Naive B cell (primary cell): ENCODE data around the gene ZMAT1. TPM values are rescaled to one million over a fixed set of nuclear protein-coding genes. Genes with fewer than 3 reads are reported as not detected.

ENCODE experiments used
- ATAC-seq, 2 donors: fragments of 150-1000 bp; cut with Tn5 transposase; 2 replicates each; pipeline ENCODE4 v1.10.0; 2021; ENCODE audit warnings: low read depth in 2 of 2, mild to moderate bottlenecking in 2 of 2, moderate library complexity in 2 of 2
- DNase-seq: peaks from one replicate; pipeline ENCODE4 v3.0.0; 2022
- H3K27ac Mint-ChIP-seq, 6 donors: one replicate each; pipeline ENCODE4 v1.8.0; 2020 to 2022; ENCODE audit warnings: mild to moderate bottlenecking in 6 of 6, mixed read lengths in 6 of 6, moderate library complexity in 5 of 6, inconsistent platforms in 2 of 6
- H3K27me3 Mint-ChIP-seq, 3 donors: one replicate each; pipeline ENCODE4 v1.8.0; 2021 to 2022; ENCODE audit warnings: mixed read lengths in 3 of 3, mild to moderate bottlenecking in 1 of 3
- H3K36me3 Mint-ChIP-seq, 2 donors: one replicate each; pipeline ENCODE4 v1.8.0; 2020 to 2022; ENCODE audit warnings: mixed read lengths in 2 of 2, inconsistent platforms in 1 of 2, mild to moderate bottlenecking in 1 of 2
- H3K4me1 Mint-ChIP-seq, 3 donors: one replicate each; pipeline ENCODE4 v1.8.0; 2020 to 2022; ENCODE audit warnings: mixed read lengths in 3 of 3, inconsistent platforms in 1 of 3, mild to moderate bottlenecking in 1 of 3, moderate library complexity in 1 of 3
- H3K4me3 Mint-ChIP-seq, 8 donors: one replicate each; pipeline ENCODE4 v1.8.0; 2020 to 2022; ENCODE audit warnings: mild to moderate bottlenecking in 8 of 8, mixed read lengths in 8 of 8, moderate library complexity in 8 of 8, inconsistent platforms in 2 of 8
- H3K9me3 Mint-ChIP-seq, 7 donors: one replicate each; pipeline ENCODE4 v1.8.0; 2020 to 2022; ENCODE audit warnings: mixed read lengths in 7 of 7, mild to moderate bottlenecking in 5 of 7, inconsistent platforms in 2 of 7, moderate library complexity in 1 of 7
- polyA plus RNA-seq, 6 donors: library from polyadenylated mRNA; unstranded; fragments of 300-500 nt; fragmentation: Illumina TruSeq; gene quantifications; one replicate each; pipeline ENCODE4 v1.2.3, GENCODE V29; 2021; ENCODE audit warnings: low read depth in 6 of 6

Gene ZMAT1
- polyA plus RNA-seq, 6 donors from 2014 or later, result 2.6 to 10.4 (median 6.0) TPM

DNA sequence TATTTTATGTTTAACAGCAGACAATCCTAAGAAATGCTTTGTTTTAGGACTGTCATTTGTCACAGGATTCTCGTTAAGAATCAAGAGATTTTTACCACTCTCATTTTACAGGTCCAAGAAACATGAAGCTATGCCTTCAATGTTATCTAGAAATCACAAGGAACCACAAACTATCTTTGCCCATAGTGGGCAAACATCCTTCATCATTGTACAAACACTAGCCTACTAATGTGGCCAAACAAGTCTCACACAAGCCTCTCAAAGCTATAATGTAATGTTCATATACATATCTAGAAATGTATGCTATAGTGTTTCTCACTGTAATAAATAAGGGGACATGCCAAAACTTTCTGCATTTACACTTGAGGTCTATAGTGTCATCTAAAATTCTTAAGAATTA is 26.8 kb downstream of the ZMAT1 start:
- Mint-ChIP-seq H3K36me3 (peaks cover 16 to 22% of the 10 kb centered on the region in 2 donors), H3K27ac (no peak overlapping the region), H3K27me3 (no peaks in the 10 kb centered on the region), H3K4me3 (no peak overlapping the region), H3K9me3 (peaks cover 0 to 22% (median 10%) of the 10 kb centered on the region in 7 donors), H3K4me1 (no peaks in the 10 kb centered on the region)
- DNase-seq (no peak), ATAC-seq (no peak)

Other genes with a start within 250 kb of the ZMAT1 start
- gene TCEAL2, start 193.7 kb upstream of the ZMAT1 start, polyA plus RNA-seq, result not detected
- not detected for gene TCEAL6, start 210.5 kb upstream of the ZMAT1 start, polyA plus RNA-seq
- 1 to 10 TPM in 1 of 6 donors, under 1 TPM in 2, not detected in 3; 0.52 to 1.8 (median 0.96) TPM for gene BEX5, start 223.9 kb upstream of the ZMAT1 start, polyA plus RNA-seq